H1 (cell line): Measurements from ENCODE around the gene MMEL1.

Source experiments
- CBX5 ChIP-seq: fragments of 300-800, 300-1000 bp; sonication (generic); IDR thresholded peaks from 2 replicates; pipeline ENCODE4 v1.7.1; 2016; ENCODE audit warnings: antibody characterized with exemption, low read length, low read depth
- CTCF ChIP-seq, 3 experiments: IDR thresholded peaks; 1 replicate in 2 of 3; 2 replicates in 1 of 3; pipeline versions ENCODE4 v1.5.1 to v1.6.1; 2011; ENCODE audit warnings: low read length in 3 of 3, mild to moderate bottlenecking in 3 of 3, inconsistent platforms in 2 of 3, low read depth in 1 of 3, moderate library complexity in 1 of 3; ENCODE audit not compliant: insufficient read depth in 1 of 3; ENCODE audit errors: control extremely low read depth in 1 of 3
- EZH2 ChIP-seq: fragments of 200-600 bp; sonication (generic); IDR thresholded peaks from 2 replicates; pipeline ENCODE4 v1.7.1; 2012; ENCODE audit warnings: low read depth, mild to moderate bottlenecking, moderate library complexity, low read length, inconsistent platforms; ENCODE audit not compliant: severe bottlenecking
- JUND ChIP-seq: IDR thresholded peaks from 2 replicates; pipeline ENCODE4 v1.6.1; 2011; ENCODE audit warnings: mild to moderate bottlenecking, improper control_type of control experiment, low read length
- RAD21 ChIP-seq, 2 experiments: IDR thresholded peaks in 1 of 2; conservative IDR thresholded peaks in 1 of 2; 2 replicates each; pipeline ENCODE4 v1.6.1; 2011; ENCODE audit warnings: low read depth in 2 of 2, low read length in 2 of 2, improper control_type of control experiment in 1 of 2, inconsistent platforms in 1 of 2, mild to moderate bottlenecking in 1 of 2, moderate library complexity in 1 of 2
- RNF2 ChIP-seq: fragments of 200-900, 300-1000 bp; sonication (generic); IDR thresholded peaks from 2 replicates; pipeline ENCODE4 v1.7.1; 2016; ENCODE audit warnings: borderline replicate concordance, low read depth, mild to moderate bottlenecking, antibody characterized with exemption, low read length; ENCODE audit not compliant: poor library complexity, severe bottlenecking; ENCODE audit errors: missing control alignments
- SAP30 ChIP-seq: fragments of 300-600 bp; sonication (generic); IDR thresholded peaks from 2 replicates; pipeline ENCODE4 v1.7.1; 2012; ENCODE audit warnings: low read length, moderate library complexity, mild to moderate bottlenecking, inconsistent platforms; ENCODE audit not compliant: insufficient read depth, insufficient replicate concordance
- TAF1 ChIP-seq: IDR thresholded peaks from 2 replicates; pipeline ENCODE4 v1.6.1; 2011; ENCODE audit warnings: mild to moderate bottlenecking, low read depth, low read length

DNA sequence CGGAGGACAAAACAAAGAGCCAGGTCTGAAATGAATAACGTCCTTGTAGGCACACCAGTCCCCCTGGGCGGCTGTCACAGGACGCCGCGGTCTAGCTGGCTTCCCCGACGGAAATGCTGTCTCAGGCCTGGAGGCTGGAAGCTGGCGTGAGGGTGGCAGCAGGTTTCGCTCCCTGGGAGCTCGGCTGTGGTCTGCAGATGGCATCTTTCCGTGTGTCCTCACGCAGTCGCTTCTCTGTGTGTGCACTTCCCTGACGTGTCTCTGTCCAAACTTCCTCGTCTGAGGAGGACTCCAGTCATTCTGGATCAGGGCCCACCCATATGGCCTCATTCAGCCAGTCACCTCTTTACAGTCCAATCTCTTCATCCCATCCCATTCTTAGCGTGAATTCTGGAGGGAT is 62.5 kb downstream of the MMEL1 start:
- TF ChIP-seq JUND: no peak
- TF ChIP-seq RNF2: no peak
- TF ChIP-seq TAF1: no peak
- TF ChIP-seq RAD21 (IDR thresholded peaks at IDR 0.05 in 1 of 2, conservative IDR thresholded peaks at IDR 0.05 in 1 of 2; ENCODE audit: low read depth in 2 of 2, low read length in 2 of 2): no peak
- TF ChIP-seq CTCF (IDR thresholded peaks at IDR 0.05; ENCODE audit: control extremely low read depth in 1 of 3, insufficient read depth in 1 of 3, low read depth in 1 of 3, low read length in 3 of 3): no peak
- TF ChIP-seq CBX5: no peak
- TF ChIP-seq SAP30: no peak
- no peak for TF ChIP-seq EZH2
